NOMO-1 (cell line): ENCODE data around the gene NUP160.
"Not testable (repeated sequence)": the region's sequence is repeated elsewhere in the genome, so short reads cannot be mapped to it uniquely, and the experiment has no call there.

Experiments
- DNase-seq, 2 experiments: peaks; one replicate each; lab custom pipeline; 2025; ENCODE audit not compliant: unreplicated experiment in 2 of 2; lab: John Stamatoyannopoulos, UW

Gene NUP160, protein sequence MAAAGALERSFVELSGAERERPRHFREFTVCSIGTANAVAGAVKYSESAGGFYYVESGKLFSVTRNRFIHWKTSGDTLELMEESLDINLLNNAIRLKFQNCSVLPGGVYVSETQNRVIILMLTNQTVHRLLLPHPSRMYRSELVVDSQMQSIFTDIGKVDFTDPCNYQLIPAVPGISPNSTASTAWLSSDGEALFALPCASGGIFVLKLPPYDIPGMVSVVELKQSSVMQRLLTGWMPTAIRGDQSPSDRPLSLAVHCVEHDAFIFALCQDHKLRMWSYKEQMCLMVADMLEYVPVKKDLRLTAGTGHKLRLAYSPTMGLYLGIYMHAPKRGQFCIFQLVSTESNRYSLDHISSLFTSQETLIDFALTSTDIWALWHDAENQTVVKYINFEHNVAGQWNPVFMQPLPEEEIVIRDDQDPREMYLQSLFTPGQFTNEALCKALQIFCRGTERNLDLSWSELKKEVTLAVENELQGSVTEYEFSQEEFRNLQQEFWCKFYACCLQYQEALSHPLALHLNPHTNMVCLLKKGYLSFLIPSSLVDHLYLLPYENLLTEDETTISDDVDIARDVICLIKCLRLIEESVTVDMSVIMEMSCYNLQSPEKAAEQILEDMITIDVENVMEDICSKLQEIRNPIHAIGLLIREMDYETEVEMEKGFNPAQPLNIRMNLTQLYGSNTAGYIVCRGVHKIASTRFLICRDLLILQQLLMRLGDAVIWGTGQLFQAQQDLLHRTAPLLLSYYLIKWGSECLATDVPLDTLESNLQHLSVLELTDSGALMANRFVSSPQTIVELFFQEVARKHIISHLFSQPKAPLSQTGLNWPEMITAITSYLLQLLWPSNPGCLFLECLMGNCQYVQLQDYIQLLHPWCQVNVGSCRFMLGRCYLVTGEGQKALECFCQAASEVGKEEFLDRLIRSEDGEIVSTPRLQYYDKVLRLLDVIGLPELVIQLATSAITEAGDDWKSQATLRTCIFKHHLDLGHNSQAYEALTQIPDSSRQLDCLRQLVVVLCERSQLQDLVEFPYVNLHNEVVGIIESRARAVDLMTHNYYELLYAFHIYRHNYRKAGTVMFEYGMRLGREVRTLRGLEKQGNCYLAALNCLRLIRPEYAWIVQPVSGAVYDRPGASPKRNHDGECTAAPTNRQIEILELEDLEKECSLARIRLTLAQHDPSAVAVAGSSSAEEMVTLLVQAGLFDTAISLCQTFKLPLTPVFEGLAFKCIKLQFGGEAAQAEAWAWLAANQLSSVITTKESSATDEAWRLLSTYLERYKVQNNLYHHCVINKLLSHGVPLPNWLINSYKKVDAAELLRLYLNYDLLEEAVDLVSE (N-terminal part only)

DNA sequence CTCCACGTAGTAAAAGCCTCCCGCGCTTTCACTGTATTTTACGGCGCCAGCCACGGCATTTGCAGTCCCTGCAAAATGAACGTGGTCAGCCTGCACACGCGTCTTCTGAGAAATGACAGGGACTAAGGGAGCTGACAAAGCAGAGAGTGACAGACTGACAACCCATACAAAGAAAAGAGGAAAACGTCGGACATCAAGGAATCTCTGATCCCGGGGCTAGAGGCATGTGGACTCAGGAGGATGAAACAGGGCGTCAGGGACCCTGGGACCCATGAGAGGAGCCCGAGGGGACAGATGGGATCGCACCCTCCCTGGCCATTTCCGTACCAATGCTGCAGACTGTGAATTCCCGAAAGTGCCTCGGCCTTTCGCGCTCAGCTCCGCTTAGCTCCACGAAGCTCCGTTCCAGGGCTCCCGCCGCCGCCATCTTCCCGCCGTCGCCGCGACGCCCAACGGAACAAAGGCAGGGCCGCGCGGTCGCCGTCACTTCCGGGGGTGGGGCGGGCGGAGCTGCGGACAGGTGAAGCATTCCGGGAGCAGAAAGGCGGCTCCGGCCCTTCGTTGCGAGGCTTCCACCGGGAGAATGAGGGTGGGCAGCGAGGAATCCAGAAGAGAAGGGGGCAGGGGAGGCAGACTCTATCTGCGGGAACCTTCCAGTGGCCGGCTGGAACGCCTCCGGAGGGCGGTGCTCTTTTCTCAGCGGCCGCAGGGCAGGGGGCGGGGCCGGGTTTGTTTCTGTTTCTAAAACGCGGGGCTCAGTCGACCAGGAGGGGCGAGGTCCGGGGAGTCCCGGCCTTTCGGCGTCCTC, at the start of gene NUP160:
Gene NUP160, minus strand, starts transcription at position 459 of the 808 bp plus-strand sequence. Its CDS starts 32 bp downstream, at position 427.
- peak; percentile 84 to 85 for DNase-seq

DNA sequence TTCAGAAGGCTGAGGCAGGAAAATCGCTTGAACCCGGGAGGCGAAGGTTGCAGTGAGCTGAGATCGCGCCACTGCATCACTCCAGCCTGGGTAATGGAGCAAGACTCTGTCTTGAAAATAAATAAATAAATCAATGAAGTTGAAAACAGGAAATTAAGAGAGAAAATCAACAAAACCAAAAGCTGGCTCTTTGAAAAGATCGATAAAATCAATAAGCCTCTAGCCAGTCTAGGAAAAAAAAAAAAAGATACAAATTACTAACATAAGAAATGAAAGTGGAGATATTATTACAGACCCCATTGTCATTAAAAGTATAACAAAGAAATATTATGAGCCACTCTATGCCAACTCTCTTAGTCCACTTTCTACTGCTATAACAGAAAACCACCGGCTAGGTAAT, 48.0 kb upstream of the NUP160 start:
- DNase-seq, result no peak

DNA sequence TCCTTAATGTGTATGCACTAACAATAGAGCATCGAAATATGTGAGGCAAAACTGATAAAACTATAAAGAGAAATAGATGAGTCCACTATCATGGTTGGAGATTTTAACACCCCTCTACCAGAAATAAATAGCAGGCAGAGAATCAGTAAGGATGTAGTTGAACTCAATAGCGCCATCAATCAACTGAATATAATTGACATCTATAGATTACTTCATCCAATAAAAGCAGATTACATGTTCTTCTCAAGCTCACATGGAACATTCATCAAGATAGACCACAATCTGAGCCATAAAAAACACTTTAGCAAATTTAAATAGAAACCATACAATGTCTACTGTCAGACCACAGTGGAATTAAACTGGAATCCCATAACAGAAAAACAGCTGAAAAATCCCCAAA, 46.9 kb upstream of the NUP160 start:
- DNase-seq, result no peak

DNA sequence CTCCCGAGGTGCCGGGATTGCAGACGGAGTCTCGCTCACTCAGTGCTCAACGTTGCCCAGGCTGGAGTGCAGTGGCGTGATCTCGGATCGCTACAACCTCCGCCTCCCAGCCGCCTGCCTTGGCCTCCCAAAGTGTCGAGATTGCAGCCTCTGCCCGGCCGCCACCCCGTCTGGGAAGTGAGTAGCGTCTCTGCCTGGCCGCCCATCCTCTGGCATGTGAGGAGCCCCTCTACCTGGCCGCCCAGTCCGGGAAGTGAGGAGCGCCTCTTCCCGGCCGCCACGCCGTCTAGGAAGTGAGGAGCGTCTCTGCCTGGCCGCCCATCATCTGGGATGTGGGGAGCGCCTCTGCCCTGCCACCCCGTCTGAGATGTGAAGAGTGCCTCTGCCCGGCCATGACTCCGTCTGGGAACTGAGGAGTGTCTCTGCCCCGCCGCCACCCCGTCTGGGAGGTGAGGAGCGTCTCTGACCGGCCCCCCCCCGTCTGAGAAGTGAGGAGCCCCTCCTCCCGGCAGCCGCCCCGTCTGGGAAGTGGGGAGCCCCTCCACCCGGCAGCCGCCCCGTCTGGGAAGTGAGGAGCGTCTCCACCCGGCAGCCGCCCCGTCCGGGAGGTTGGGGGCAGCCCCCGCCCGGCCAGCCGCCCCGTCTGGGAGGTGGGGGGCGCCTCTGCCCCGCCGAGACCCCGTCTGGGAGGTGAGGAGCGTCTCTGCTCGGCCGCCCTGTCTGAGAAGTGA, 44.6 kb upstream of the NUP160 start:
- DNase-seq, result not testable (repeated sequence)

DNA sequence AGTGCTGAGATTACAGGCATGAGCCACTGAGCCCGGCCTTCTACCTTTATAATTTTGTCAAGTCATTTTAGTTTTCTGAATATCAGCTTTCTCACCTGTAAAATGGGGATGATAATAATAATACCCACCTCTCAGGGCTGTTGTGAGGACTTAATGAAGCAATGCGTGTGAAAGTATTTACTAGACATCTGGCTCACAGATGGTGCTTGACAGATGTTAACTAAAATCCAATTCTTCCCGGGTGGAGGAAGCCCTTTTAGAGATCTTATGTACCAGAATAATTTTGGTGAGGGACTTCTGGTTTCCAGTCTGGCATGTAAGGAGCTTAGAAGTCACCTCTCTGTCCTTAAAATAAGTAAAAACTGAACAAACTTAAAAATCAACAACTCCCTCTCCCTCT, 43.7 kb upstream of the NUP160 start:
- DNase-seq, result no peak

DNA sequence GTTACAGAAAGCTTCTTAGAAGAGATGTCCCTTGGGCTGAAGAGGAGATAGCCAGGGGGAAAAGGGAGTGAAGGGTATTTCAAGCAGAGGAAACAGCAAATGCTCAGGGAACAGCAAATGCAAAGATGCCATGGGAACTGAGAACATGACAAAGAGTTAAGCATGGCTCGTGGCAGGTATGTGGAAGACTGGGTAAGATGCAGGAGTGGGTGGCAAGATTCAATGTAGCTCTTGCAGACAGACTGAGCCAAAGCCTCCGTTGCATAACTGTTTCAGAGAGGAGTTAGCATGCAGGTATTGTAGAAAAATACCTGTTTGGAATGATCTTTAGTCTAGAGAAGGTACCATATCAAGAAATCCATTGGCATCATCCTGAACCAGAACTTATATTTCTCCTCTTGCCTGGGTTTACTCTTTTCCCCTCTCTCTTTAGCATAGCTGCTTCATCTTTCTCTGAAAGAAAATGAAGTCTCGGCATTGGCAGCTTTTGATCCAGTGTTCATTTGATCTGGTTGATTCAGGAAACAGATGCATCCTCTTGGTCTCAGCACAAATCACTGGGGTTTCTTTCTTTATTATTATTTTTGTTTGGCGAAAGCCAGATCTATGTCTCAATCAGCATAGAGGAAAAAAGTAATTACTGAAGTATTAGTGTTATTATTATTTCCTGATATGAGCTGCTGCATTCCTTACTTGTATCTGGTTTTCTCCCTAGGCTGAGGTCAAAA, 41.7 kb upstream of the NUP160 start:
- DNase-seq, result no peak

DNA sequence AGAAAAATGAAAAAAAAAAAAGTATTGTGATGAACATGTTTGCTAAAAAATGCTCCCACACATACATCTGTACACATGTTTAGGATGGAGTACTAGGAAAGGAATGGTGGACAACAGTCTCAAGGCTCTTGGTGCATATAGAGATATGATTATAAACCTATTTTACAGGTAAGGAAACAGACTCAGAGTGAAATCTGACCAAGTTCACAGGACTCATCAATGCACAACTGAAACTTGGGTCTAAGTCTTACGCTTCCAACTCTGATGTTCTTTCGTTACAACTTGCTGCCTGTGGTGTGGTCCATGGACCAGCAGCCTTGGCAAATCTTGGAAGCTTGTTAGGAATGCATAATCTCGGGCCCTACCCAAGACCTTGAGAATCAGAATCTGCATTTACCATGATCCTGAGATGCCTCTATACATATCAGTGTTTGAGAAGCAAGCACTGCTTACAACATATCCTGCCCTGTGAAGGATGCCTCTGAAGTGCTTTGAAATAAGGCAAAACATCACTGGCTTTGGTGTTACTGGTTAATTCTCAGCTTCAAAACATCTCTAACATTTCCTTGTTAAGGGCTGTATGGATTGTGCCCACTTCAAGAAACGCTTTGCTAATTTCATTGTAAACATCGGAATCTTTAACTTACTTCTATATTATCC, 39.9 kb upstream of the NUP160 start:
- no peak for DNase-seq

DNA sequence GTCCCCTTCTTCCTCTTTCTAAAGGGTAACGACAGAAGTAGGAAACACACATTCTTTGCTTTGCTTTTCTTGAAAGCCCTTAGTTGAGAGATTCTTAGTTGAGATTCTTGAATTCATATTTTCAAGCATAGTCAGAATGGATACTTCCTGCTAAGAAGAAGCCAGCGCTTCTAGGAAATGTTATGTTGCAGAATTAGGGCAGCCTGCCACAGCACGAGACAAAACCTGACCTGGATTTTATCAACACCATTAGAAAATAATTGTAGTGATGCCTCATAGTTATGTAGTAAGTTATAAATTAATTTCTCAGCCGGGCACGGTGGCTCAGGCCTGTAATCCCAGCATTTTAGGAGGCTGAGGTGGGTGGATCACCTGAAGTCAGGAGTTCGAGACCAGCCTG, 37.9 kb upstream of the NUP160 start:
- DNase-seq, result peak in 1 of 2 experiments; percentile 15

DNA sequence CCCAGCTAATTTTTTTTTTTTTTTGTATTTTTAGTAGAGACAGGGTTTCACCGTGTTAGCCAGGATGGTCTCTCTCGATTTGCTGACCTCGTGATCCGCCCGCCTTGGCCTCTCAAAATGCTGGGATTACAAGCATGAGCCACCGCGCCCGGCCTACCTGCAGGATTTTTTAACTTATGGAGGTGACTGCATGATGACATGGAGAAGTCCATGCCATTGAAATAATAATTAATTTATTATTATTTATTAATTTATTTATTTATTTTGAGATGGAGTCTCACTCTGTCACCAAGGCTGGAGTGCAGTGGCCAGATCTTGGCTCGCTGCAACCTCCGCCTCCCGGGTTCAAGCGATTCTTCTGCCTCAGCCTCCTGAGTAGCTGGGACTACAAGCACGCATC, 34.3 kb upstream of the NUP160 start:
- DNase-seq, result not testable (repeated sequence)

DNA sequence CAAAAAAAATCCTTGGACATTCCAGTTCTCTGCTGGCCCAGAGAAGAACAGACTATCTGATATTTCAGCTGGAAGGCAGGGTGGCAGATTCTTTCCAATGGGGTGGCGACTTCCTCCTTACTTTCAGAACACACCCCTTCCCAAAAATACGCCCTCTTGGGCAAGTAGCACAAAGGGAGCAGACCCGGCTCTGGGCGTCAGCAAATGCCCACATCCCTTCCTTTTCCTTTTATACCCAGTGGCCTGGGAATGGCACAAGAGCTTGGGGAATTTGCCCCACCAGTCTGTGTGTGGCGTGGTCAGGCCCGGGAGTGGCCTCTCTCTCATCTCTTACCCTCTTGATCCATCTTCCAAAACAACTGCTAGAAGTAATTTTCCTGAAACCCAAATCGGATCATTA, 33.0 kb upstream of the NUP160 start:
- DNase-seq, result peak in 1 of 2 experiments; percentile 5

DNA sequence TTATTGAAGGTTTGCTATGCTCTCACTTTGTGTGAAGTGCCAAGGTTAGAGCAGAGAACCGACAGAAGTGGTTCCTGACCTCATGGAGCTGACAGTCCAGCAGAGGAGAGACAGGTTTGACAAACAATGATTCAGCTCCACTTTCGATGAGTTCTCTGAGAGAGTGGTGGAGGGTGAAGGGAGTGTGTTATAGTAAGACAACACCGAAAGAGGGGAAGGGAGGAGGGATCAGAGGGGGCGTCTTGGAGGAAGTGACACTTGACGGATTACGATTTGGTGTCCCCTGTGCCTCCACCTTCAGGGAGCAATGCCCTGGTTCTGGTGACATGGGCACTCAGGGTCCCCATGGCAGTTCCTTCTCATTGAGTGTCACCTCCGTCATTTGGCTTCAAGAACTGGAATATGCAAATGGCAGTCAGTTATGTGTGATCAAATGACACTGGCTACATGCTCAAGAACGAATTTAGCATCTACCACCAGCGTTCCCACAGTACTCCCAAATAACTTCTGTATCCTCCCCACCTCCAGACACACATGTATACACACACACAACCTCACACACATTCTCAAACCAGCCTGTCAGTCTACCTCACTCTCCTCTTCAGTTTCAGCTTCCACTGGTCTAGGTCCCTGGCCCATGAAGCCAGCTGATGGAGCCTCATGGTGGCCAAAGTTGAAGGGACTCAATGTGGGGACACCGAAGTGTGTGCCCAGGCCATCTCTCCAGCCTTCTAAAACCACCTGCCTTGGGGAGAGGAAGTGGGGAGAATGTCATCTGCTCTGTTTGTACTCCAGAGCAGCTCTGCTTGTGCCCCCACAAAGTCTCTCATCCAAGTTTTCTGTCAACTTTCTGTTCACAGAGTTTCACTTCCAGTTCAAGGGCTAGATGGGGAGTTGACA, 31.4 kb upstream of the NUP160 start:
- peak; percentile 62 for DNase-seq

DNA sequence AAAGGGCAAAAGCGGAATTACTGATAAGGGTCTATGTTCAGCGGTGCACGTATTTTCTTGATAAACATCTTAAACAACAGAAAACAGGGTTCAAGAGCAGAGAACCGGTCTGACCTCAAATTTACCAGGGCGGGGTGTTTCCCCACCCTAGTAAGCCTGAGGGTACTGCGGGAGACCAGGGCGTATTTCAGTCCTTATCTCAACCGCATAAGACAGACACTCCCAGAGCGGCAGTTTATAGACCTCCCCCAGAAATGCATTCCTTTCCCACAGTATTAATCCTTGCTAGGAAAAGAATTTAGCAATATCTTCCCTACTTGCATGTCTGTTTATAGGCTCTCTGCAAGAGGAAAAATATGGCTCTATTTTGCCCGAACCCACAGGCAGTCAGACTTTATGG, 27.7 kb upstream of the NUP160 start:
- DNase-seq, result not testable (repeated sequence)

DNA sequence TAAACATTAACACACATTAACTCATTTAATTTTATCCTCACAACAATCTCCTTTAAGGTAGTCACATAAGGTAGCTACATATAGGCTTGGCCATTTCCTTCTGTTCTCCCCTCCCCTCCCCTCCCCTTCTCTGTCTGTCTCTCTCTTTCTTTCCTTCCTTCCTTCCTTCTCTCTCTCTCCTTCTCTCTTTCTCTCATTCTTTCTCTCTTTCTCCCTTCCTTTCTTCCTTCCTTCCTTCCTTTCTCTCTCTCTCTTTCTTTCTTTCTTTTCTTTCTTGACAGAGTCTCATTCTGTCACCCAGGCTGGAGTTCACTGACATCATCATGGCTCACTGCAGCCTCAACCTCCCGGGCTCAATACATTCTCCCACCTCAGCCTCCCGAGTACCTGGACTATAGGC, 22.3 kb upstream of the NUP160 start:
- DNase-seq, result no peak

DNA sequence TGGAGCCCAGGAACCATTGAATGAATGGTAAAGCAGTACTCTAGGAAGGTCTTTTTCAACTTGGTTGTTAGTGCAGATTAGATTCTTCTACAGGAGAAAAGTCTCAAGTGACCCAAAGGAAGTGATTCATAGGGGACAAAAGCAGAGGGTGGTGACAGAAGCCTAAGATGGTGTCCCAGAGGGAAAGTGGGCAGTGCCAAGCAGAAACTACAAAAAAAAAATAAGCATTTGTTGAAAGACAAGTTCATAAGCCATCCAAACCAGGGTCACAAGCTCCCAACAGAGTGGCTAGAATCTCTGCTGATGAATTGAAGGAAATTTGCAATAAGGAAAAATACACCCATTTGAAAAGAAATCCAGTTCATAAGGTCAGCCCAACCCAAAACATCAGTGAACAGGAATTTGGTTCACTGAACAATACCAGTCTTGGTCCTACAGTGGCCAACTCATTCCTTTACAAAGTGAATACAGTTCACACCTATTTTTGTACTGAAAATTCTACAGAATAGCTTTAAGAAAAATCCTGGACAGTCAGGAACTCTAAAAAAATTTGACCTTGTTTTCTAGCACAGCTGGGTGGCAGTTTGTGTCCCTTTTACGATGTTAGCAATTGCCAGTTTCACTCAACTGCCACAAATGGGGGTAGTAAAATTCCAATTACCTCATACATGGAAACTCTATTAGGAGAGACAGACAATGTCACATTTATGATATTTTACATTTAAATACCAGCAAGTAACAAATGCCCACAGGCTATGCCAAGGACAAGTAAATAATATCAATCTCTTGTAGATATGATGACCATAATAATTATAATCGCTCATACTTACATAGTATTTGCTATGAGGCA, 21.6 kb upstream of the NUP160 start:
- no peak for DNase-seq

DNA sequence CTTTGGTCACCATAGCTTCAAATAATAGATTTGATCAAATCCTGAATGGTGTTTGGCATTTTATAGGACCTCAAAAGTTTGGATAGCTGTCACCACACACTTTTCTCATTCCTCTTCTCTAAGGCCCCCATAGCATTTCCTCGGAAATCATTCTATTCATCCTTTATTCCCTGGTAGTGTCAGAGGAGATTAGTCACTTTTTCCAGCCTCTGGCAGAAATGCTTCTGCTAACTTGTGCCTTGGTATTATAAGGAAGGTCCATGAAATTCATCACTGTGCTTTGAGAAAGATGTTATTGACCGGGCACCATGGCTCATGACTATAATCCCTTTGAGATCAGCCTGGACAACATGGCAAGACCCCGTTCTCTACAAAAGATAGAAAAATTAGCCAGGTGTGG, 19.7 kb upstream of the NUP160 start:
- DNase-seq, result no peak

DNA sequence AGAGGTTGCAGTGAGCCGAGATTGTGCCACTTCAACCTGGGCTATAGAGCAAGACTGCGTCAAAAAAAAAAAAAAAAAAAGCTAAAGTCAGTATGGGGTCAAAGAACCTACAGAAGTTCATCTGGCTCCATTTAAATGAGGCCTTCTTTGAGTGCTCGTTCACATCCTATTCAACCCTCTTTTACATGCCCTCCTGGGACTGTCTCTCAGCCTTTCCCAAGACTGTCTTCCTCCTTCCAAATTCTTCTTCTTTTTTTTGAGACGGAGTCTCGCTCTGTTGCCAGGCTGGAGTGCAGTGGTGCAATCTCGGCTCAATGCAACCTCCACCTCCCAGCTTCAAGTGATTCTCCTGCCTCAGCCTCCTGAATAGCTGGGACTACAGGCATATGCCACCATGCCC, 18.7 kb upstream of the NUP160 start:
- not testable (repeated sequence) for DNase-seq
